Neural cell (in vitro differentiated cells): ENCODE measurements around the gene ISLR2.

Experiments
- CTCF ChIP-seq: fragments of 450-650 bp; IDR thresholded peaks from 2 replicates; pipeline ENCODE4 v1.5.1; 2014; ENCODE audit warnings: antibody characterized with exemption, mild to moderate bottlenecking, moderate library complexity; ENCODE audit not compliant: poor library complexity, severe bottlenecking
- EP300 ChIP-seq: fragments of 450-650 bp; conservative IDR thresholded peaks from 2 replicates; pipeline ENCODE4 v1.6.1; 2014; ENCODE audit warnings: antibody characterized with exemption, mild to moderate bottlenecking, moderate library complexity; ENCODE audit not compliant: poor library complexity, severe bottlenecking
- EZH2 ChIP-seq: fragments of 200-600, 300-800 bp; shearing (Covaris generic), sonication (generic); IDR thresholded peaks from 2 replicates; pipeline ENCODE4 v1.6.1; 2014; ENCODE audit warnings: antibody characterized with exemption, low read length, borderline replicate concordance, mild to moderate bottlenecking; ENCODE audit not compliant: insufficient read depth, poor library complexity, severe bottlenecking
- MXI1 ChIP-seq: fragments of 450-650 bp; conservative IDR thresholded peaks from 2 replicates; pipeline ENCODE4 v1.6.1; 2014; ENCODE audit warnings: antibody characterized with exemption, mild to moderate bottlenecking; ENCODE audit not compliant: poor library complexity, severe bottlenecking
- POLR2AphosphoS5 ChIP-seq: IDR thresholded peaks from 2 replicates; pipeline ENCODE4 v1.6.1; 2012
- RAD21 ChIP-seq: fragments of 450-650 bp; conservative IDR thresholded peaks from 2 replicates; pipeline ENCODE4 v1.6.1; 2014; ENCODE audit warnings: antibody characterized with exemption, mild to moderate bottlenecking, moderate library complexity
- REST ChIP-seq: IDR thresholded peaks from 2 replicates; pipeline ENCODE4 v1.6.1; 2012; ENCODE audit warnings: borderline replicate concordance
- SMC3 ChIP-seq: fragments of 450-650 bp; conservative IDR thresholded peaks from 2 replicates; pipeline ENCODE4 v1.6.1; 2014; ENCODE audit warnings: antibody characterized with exemption, mild to moderate bottlenecking, moderate library complexity; ENCODE audit not compliant: poor library complexity
- TAF1 ChIP-seq: IDR thresholded peaks from 2 replicates; pipeline ENCODE4 v1.6.1; 2012; ENCODE audit warnings: low read depth

- no peak for TF ChIP-seq REST
- no peak for TF ChIP-seq MXI1
- TF ChIP-seq EZH2, result no peak
- TF ChIP-seq CTCF, result no peak
- no peak for TF ChIP-seq POLR2AphosphoS5
- no peak for TF ChIP-seq SMC3
- TF ChIP-seq TAF1, result no peak
- no peak for TF ChIP-seq EP300
- no peak for TF ChIP-seq RAD21
Measured at GRCh38 chr15:74170071-74170844, 39.9 kb downstream of the ISLR2 start.
